Measurements from ENCODE around the gene PPP6C.

GRCh38 chr9:125141251-125141650 is 48.4 kb downstream of the PPP6C start:
- no peak for TF ChIP-seq CTCF (IDR thresholded peaks at IDR 0.05; ENCODE audit: low read length)
- no peak for TF ChIP-seq EZH2 (optimal IDR thresholded peaks at IDR 0.05; ENCODE audit: low read depth, low read length)

All from MM.1S (cell line).